ENCODE measurements around the gene GFRA1.

DNA sequence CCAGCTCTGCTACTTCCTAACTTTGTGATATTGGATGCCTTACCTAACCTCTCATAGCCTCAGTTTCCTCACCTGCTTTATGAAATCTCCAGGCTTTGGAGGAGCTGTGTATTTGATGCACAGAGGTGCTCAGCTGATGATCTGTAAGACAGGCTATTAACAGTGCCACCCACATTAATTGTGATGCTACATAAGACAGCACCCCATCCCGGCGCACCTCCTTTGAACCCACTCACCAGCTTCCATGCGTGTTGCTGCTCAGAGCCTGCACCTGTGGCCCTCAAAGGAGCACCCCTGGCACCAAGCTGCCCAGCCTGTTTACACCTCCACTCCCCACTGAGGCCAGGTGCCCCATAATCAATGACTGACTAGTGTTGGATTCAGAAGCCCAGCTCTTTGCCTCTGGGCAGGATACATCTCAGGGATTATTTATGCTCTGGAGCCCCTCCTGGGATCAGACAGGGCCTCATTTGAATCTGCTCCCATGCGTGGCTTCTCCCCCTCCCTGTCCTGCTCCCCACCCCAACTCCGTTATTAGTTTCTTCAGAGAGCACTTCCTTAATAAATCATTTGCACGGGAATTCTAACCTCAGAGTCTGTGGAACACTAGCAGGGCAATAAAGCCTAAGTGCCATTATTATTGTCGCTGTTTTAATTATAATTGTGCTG lies 87.7 kb downstream of the GFRA1 start:
- TF ChIP-seq POLR2A (IDR thresholded peaks at IDR 0.05) (no peak), EP300 (IDR thresholded peaks at IDR 0.05) (no peak)
- TF ChIP-seq, protein P1, sequence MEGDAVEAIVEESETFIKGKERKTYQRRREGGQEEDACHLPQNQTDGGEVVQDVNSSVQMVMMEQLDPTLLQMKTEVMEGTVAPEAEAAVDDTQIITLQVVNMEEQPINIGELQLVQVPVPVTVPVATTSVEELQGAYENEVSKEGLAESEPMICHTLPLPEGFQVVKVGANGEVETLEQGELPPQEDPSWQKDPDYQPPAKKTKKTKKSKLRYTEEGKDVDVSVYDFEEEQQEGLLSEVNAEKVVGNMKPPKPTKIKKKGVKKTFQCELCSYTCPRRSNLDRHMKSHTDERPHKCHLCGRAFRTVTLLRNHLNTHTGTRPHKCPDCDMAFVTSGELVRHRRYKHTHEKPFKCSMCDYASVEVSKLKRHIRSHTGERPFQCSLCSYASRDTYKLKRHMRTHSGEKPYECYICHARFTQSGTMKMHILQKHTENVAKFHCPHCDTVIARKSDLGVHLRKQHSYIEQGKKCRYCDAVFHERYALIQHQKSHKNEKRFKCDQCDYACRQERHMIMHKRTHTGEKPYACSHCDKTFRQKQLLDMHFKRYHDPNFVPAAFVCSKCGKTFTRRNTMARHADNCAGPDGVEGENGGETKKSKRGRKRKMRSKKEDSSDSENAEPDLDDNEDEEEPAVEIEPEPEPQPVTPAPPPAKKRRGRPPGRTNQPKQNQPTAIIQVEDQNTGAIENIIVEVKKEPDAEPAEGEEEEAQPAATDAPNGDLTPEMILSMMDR (IDR thresholded peaks at IDR 0.05) = no peak
